ENCODE measurements around the gene PIP5K1C. TPM values are rescaled to one million over a fixed set of nuclear protein-coding genes. Genes with fewer than 3 reads are reported as not detected.

The PIP5K1C gene
- total RNA-seq, 1 experiment from 2014 or later, result 13.3 TPM

- Mint-ChIP-seq H3K4me1 (ENCODE audit: insufficient read depth, unreplicated experiment) (no peaks in the 10 kb centered on the region), H3K27me3 (ENCODE audit: insufficient read depth, unreplicated experiment) (no peaks in the 10 kb centered on the region), H3K36me3 (ENCODE audit: insufficient read depth, unreplicated experiment) (peaks cover 9% of the 10 kb centered on the region), H3K4me3 (ENCODE audit: unreplicated experiment) (no peak overlapping the region), H3K27ac (ENCODE audit: low read depth, unreplicated experiment) (no peak overlapping the region), H3K9me3 (ENCODE audit: unreplicated experiment) (no peaks in the 10 kb centered on the region)
- ChIA-PET CTCF (no interaction called here), POLR2A (no interaction called here)
- no TSS peak for BruUV-seq (replicated peaks)
- intact Hi-C loops (cut with micrococcal nuclease), result no loop called here
- TF ChIP-seq, protein P1, sequence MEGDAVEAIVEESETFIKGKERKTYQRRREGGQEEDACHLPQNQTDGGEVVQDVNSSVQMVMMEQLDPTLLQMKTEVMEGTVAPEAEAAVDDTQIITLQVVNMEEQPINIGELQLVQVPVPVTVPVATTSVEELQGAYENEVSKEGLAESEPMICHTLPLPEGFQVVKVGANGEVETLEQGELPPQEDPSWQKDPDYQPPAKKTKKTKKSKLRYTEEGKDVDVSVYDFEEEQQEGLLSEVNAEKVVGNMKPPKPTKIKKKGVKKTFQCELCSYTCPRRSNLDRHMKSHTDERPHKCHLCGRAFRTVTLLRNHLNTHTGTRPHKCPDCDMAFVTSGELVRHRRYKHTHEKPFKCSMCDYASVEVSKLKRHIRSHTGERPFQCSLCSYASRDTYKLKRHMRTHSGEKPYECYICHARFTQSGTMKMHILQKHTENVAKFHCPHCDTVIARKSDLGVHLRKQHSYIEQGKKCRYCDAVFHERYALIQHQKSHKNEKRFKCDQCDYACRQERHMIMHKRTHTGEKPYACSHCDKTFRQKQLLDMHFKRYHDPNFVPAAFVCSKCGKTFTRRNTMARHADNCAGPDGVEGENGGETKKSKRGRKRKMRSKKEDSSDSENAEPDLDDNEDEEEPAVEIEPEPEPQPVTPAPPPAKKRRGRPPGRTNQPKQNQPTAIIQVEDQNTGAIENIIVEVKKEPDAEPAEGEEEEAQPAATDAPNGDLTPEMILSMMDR (IDR thresholded peaks at IDR 0.05; ENCODE audit: unreplicated experiment), result no peak
- no peak for DNase-seq (ENCODE audit: unreplicated experiment)
Observed at GRCh38 chr19:3638208-3639193, 61.8 kb downstream of the PIP5K1C start.

- CTCF ChIA-PET, result no interaction called here
- no peak for DNase-seq (ENCODE audit: unreplicated experiment)
- H3K4me3 Mint-ChIP-seq (ENCODE audit: unreplicated experiment), result no peak overlapping the region
- H3K4me1 Mint-ChIP-seq (ENCODE audit: insufficient read depth, unreplicated experiment), result no peaks in the 10 kb centered on the region
- intact Hi-C loops (cut with micrococcal nuclease), result no loop called here
- H3K27ac Mint-ChIP-seq (ENCODE audit: low read depth, unreplicated experiment), result no peak overlapping the region
- peaks cover 9% of the 10 kb centered on the region for H3K36me3 Mint-ChIP-seq (ENCODE audit: insufficient read depth, unreplicated experiment)
- TF ChIP-seq, protein P1 (IDR thresholded peaks at IDR 0.05; ENCODE audit: unreplicated experiment), result no peak
- no TSS peak for BruUV-seq (replicated peaks)
- no peaks in the 10 kb centered on the region for H3K27me3 Mint-ChIP-seq (ENCODE audit: insufficient read depth, unreplicated experiment)
- POLR2A ChIA-PET, result no interaction called here
- no peaks in the 10 kb centered on the region for H3K9me3 Mint-ChIP-seq (ENCODE audit: unreplicated experiment)
Observed at GRCh38 chr19:3637621-3638020, 62.6 kb downstream of the PIP5K1C start.

- no peaks in the 10 kb centered on the region for H3K4me1 Mint-ChIP-seq (ENCODE audit: insufficient read depth, unreplicated experiment)
- CTCF ChIA-PET, result no interaction called here
- POLR2A ChIA-PET, result no interaction called here
Observed at GRCh38 chr19:3636962-3637361, 63.3 kb downstream of the PIP5K1C start.

DNA sequence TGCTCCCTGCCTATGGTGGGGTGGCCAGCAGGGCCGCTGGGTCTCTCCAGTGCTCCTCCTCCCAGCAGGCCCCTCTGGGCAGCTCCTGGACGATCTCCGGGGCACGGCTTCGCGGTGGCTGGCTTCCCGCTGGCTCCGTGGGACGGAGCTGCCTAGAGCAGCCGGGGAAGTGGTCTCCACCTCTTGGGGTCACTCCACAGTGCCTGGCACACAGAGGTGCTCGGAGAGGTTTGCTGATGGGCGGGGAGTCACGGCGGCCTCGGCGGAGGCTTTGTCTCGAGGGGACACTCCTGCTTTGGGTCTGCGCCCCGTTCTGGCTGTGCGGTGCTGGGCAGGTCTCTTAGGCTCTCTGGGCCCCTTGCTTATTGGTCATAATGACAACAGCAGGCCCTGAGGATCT is 63.8 kb downstream of the PIP5K1C start:
- Mint-ChIP-seq H3K9me3 (ENCODE audit: unreplicated experiment) (no peaks in the 10 kb centered on the region), H3K27ac (ENCODE audit: low read depth, unreplicated experiment) (no peak overlapping the region), H3K27me3 (ENCODE audit: insufficient read depth, unreplicated experiment) (no peaks in the 10 kb centered on the region), H3K36me3 (ENCODE audit: insufficient read depth, unreplicated experiment) (peaks cover 5% of the 10 kb centered on the region), H3K4me3 (ENCODE audit: unreplicated experiment) (no peak overlapping the region), H3K4me1 (ENCODE audit: insufficient read depth, unreplicated experiment) (no peaks in the 10 kb centered on the region)
- CTCF ChIA-PET, result no interaction called here
- intact Hi-C loops (cut with micrococcal nuclease), result no loop called here
- TF ChIP-seq, protein P1 (IDR thresholded peaks at IDR 0.05; ENCODE audit: unreplicated experiment), result no peak
- no peak for DNase-seq (ENCODE audit: unreplicated experiment)
- POLR2A ChIA-PET, result no interaction called here
- no TSS peak for BruUV-seq (replicated peaks)

More at GRCh38 chr19:3636962-3637361, 63.3 kb downstream of the PIP5K1C start:
- Mint-ChIP-seq H3K9me3 (ENCODE audit: unreplicated experiment) (no peaks in the 10 kb centered on the region), H3K4me3 (ENCODE audit: unreplicated experiment) (no peak overlapping the region), H3K36me3 (ENCODE audit: insufficient read depth, unreplicated experiment) (peaks cover 9% of the 10 kb centered on the region), H3K27ac (ENCODE audit: low read depth, unreplicated experiment) (no peak overlapping the region), H3K27me3 (ENCODE audit: insufficient read depth, unreplicated experiment) (no peaks in the 10 kb centered on the region)
- TF ChIP-seq, protein P1 (IDR thresholded peaks at IDR 0.05; ENCODE audit: unreplicated experiment), result no peak
- DNase-seq (ENCODE audit: unreplicated experiment), result no peak
- BruUV-seq (replicated peaks), result no TSS peak
- intact Hi-C loops (cut with micrococcal nuclease), result no loop called here

Data from MCF 10A (cell line).